ENCODE data around the gene ALG9.

The ALG9 gene

DNA sequence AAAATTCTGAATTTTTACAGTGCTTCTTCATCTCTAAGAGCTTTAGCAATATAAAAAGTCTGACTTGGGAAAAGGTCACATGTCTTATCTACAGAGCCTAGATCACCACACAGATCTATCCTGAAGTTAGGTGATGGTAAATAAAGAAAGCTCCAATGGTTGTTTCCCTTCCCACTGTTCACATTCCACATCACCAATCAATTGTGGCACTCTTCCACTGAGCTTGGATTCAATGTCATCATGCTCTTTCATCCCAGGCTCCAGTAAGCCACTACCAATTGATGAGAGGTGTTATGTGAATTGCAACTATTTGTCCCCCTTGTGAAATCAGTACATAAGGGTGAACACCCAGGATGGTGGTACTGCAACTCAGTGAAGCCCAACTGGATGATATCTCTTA is 47.8 kb downstream of the ALG9 start:
- H3K4me3 ChIP-seq (replicated peaks; ENCODE audit: insufficient read depth, low read length): no peak overlapping the region
- no peaks in the 10 kb centered on the region for H3K27me3 ChIP-seq (ENCODE audit: insufficient read depth, poor library complexity, severe bottlenecking)
- TF ChIP-seq, protein P1, sequence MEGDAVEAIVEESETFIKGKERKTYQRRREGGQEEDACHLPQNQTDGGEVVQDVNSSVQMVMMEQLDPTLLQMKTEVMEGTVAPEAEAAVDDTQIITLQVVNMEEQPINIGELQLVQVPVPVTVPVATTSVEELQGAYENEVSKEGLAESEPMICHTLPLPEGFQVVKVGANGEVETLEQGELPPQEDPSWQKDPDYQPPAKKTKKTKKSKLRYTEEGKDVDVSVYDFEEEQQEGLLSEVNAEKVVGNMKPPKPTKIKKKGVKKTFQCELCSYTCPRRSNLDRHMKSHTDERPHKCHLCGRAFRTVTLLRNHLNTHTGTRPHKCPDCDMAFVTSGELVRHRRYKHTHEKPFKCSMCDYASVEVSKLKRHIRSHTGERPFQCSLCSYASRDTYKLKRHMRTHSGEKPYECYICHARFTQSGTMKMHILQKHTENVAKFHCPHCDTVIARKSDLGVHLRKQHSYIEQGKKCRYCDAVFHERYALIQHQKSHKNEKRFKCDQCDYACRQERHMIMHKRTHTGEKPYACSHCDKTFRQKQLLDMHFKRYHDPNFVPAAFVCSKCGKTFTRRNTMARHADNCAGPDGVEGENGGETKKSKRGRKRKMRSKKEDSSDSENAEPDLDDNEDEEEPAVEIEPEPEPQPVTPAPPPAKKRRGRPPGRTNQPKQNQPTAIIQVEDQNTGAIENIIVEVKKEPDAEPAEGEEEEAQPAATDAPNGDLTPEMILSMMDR (IDR thresholded peaks at IDR 0.05; ENCODE audit: insufficient read depth, low read length): no peak
- TF ChIP-seq GABPA (IDR thresholded peaks at IDR 0.05; ENCODE audit: low read depth): no peak
- TF ChIP-seq SPI1 (IDR thresholded peaks at IDR 0.05; ENCODE audit: borderline replicate concordance, low read depth): no peak
- DNase-seq (ENCODE audit: low read depth in 1 of 2, low spot score in 1 of 2): no peak
- no peak overlapping the region for H3K27ac ChIP-seq (replicated peaks)

DNA sequence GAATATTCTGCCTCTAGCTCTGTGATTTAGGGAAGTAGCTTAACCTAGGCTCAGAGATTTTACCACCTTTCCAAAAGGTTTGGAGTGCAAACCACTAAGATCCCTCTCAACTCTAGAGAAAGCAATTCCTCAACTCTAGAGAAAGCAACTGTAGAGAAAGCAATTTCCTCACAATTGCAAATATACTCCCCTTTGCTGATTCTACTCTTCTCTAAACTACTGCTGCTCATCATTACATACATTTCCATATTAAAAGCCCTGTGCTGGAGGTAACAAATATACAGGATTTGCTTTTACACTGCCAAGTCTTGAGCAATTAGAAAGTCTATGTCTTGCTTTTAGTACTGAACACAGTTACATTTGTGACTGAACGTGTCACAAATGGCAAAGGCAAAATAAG is 48.2 kb downstream of the ALG9 start:
- no peaks in the 10 kb centered on the region for H3K27me3 ChIP-seq (ENCODE audit: insufficient read depth, poor library complexity, severe bottlenecking)
- H3K4me3 ChIP-seq (replicated peaks; ENCODE audit: insufficient read depth, low read length): no peak overlapping the region
- no peak overlapping the region for H3K27ac ChIP-seq (replicated peaks)
- TF ChIP-seq, protein P1 (IDR thresholded peaks at IDR 0.05; ENCODE audit: insufficient read depth, low read length): no peak
- TF ChIP-seq POLR2AphosphoS5 (IDR thresholded peaks at IDR 0.05; ENCODE audit: low read depth): no peak
- TF ChIP-seq, protein P2, sequence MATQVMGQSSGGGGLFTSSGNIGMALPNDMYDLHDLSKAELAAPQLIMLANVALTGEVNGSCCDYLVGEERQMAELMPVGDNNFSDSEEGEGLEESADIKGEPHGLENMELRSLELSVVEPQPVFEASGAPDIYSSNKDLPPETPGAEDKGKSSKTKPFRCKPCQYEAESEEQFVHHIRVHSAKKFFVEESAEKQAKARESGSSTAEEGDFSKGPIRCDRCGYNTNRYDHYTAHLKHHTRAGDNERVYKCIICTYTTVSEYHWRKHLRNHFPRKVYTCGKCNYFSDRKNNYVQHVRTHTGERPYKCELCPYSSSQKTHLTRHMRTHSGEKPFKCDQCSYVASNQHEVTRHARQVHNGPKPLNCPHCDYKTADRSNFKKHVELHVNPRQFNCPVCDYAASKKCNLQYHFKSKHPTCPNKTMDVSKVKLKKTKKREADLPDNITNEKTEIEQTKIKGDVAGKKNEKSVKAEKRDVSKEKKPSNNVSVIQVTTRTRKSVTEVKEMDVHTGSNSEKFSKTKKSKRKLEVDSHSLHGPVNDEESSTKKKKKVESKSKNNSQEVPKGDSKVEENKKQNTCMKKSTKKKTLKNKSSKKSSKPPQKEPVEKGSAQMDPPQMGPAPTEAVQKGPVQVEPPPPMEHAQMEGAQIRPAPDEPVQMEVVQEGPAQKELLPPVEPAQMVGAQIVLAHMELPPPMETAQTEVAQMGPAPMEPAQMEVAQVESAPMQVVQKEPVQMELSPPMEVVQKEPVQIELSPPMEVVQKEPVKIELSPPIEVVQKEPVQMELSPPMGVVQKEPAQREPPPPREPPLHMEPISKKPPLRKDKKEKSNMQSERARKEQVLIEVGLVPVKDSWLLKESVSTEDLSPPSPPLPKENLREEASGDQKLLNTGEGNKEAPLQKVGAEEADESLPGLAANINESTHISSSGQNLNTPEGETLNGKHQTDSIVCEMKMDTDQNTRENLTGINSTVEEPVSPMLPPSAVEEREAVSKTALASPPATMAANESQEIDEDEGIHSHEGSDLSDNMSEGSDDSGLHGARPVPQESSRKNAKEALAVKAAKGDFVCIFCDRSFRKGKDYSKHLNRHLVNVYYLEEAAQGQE (IDR thresholded peaks at IDR 0.05; ENCODE audit: insufficient replicate concordance, low read depth): no peak
- no peak for TF ChIP-seq SPI1 (IDR thresholded peaks at IDR 0.05; ENCODE audit: borderline replicate concordance, low read depth)
- no peak for DNase-seq (ENCODE audit: low read depth in 1 of 2, low spot score in 1 of 2)

DNA sequence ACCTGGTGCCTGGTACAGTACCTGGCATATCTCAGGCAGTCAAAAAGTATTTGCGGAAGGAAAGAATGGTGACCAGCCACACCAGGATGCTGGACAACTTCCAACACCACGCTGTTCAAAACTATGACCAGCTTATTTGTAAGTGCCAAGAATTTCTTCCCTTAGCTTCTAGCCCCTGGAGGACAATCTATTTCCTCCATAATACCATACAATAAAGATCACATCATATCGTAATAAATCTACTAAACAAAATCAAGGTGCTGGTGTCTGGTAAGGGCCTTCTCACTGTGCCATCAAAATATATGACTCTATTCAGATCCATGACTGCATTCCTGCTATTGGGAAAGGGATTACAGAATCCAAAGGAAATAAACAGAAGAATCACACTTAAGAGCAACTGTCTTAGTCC is 51.5 kb downstream of the ALG9 start:
- Histone ChIP-seq H3K27me3 (ENCODE audit: insufficient read depth, poor library complexity, severe bottlenecking) (no peaks in the 10 kb centered on the region), H3K4me3 (replicated peaks; ENCODE audit: insufficient read depth, low read length) (no peak overlapping the region), H3K27ac (replicated peaks) (no peak overlapping the region)
- no peak for DNase-seq (ENCODE audit: low read depth in 1 of 2, low spot score in 1 of 2)
- TF ChIP-seq, protein P1 (IDR thresholded peaks at IDR 0.05; ENCODE audit: insufficient read depth, low read length): no peak
- no peak for TF ChIP-seq GABPA (IDR thresholded peaks at IDR 0.05; ENCODE audit: low read depth)
- TF ChIP-seq, protein P2 (IDR thresholded peaks at IDR 0.05; ENCODE audit: insufficient replicate concordance, low read depth): no peak

DNA sequence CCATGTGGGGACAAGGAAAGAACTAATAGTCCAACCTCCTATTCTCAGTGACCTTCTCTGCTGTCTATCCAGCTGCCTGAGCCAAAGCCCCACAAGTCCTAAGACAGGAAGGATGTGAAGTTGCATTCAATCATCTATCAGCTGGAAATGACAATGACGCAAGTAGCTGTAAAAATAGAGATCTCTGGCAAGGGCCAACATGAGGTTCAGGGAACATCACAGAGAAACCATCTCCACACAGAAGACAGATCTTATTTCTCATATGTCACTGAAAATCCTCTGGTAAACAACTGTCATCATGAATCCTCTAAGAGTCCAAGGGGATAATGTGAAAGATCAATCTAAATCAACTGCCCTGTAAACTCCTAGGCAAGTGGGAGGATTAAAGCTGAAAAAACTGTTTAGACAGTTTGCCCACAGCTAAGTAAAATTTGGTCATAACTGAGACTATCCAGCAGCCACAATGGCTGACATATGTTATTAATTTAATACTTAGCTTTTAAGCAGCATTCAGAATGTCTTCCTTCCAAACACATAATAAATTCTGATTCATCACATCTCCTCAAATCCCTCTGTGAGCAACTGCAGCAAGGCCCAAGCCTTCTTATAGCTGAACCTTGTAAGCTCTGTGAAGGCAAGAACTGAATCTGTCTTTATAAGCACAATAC is 52.1 kb downstream of the ALG9 start:
- Histone ChIP-seq H3K27ac (replicated peaks) (no peak overlapping the region), H3K4me3 (replicated peaks; ENCODE audit: insufficient read depth, low read length) (no peak overlapping the region), H3K27me3 (ENCODE audit: insufficient read depth, poor library complexity, severe bottlenecking) (no peaks in the 10 kb centered on the region)
- DNase-seq (ENCODE audit: low read depth in 1 of 2, low spot score in 1 of 2): peak in 1 of 2 experiments; percentile 5
- TF ChIP-seq GABPA (IDR thresholded peaks at IDR 0.05; ENCODE audit: low read depth): no peak
- no peak for TF ChIP-seq POLR2AphosphoS5 (IDR thresholded peaks at IDR 0.05; ENCODE audit: low read depth)
- TF ChIP-seq, protein P2 (IDR thresholded peaks at IDR 0.05; ENCODE audit: insufficient replicate concordance, low read depth): no peak
- TF ChIP-seq SPI1 (IDR thresholded peaks at IDR 0.05; ENCODE audit: borderline replicate concordance, low read depth): no peak
- TF ChIP-seq, protein P1 (IDR thresholded peaks at IDR 0.05; ENCODE audit: insufficient read depth, low read length): no peak

Measured in HL-60 (cell line).